Muscle layer of duodenum (tissue), 2 donors: ENCODE data around the gene PSMA2.

Experiments used
- H3K27ac ChIP-seq: one replicate; pipeline ENCODE4 v1.7.0; 2013; ENCODE audit warnings: mild to moderate bottlenecking, low read length
- H3K27me3 ChIP-seq: one replicate; pipeline ENCODE4 v1.7.0; 2013; ENCODE audit warnings: low read depth, mild to moderate bottlenecking, control low read depth, low read length
- H3K36me3 ChIP-seq, 2 donors: one replicate each; pipeline ENCODE4 v1.7.0; 2013; ENCODE audit warnings: low read length in 2 of 2, control low read depth in 1 of 2, mild to moderate bottlenecking in 1 of 2; ENCODE audit not compliant: insufficient read depth in 2 of 2, control insufficient read depth in 1 of 2
- H3K4me1 ChIP-seq, 2 donors: one replicate each; pipeline ENCODE4 v1.7.0; 2013; ENCODE audit warnings: low read length in 2 of 2, mild to moderate bottlenecking in 2 of 2, control low read depth in 1 of 2, moderate library complexity in 1 of 2; ENCODE audit not compliant: insufficient read depth in 2 of 2, control insufficient read depth in 1 of 2
- H3K4me3 ChIP-seq, 2 donors: one replicate each; pipeline ENCODE4 v1.7.0; 2013; ENCODE audit warnings: low read length in 2 of 2, low read depth in 1 of 2, mild to moderate bottlenecking in 1 of 2
- H3K9me3 ChIP-seq, 2 donors: one replicate each; pipeline ENCODE4 v1.7.0; 2013; ENCODE audit warnings: low read length in 2 of 2, control low read depth in 1 of 2, mild to moderate bottlenecking in 1 of 2; ENCODE audit not compliant: control insufficient read depth in 1 of 2
- donor health status: healthy.

PSMA2 gene

DNA sequence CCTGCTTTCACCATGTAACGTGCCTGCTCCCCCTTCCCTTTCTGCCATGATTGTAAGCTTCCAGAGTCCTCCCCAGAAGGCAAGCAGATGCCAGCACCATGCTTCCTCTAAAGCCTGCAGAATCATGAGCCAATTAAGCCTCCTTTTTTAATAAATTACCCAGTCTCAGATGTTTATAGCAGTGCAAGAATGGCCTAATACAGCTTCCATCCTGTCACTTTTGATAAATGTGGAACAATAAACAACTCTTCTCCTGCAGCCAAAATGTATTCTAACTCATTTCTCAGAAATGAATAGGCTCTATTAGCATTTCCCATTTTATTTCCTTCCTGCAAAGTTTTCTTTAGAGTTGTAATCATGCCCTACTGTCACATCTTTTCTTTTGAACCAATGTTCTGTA is 63.5 kb downstream of the PSMA2 start:
- no peaks in the 10 kb centered on the region for H3K36me3 ChIP-seq
- H3K9me3 ChIP-seq = peaks cover 0 to 11% of the 10 kb centered on the region in 2 donors
- H3K27me3 ChIP-seq = no peaks in the 10 kb centered on the region
- no peak overlapping the region for H3K4me3 ChIP-seq
- H3K4me1 ChIP-seq = no peaks in the 10 kb centered on the region
- H3K27ac ChIP-seq = no peak overlapping the region
